ENCODE data around the gene ZDHHC18.

GRCh38 chr1:26861889-26862378 lies 35.4 kb downstream of the ZDHHC18 start:
- no peak for TF ChIP-seq CTCF (conservative IDR thresholded peaks at IDR 0.05; ENCODE audit: low read length)
- no peak for TF ChIP-seq EZH2phosphoT487 (IDR thresholded peaks at IDR 0.05; ENCODE audit: borderline replicate concordance, low read depth, low read length)

Data from OCI-LY7 (cell line).